Left renal pelvis (tissue), 4 donors: ENCODE results near the gene PPP1R11. TPM values are rescaled to one million over a fixed set of nuclear protein-coding genes. Genes with fewer than 3 reads are reported as not detected.

Source experiments
- polyA plus RNA-seq, 4 donors: library from polyadenylated mRNA; unstranded; fragments of 120-200 nt; gene quantifications; one replicate each; pipeline ENCODE4 v1.2.1, GENCODE V29; 2013; ENCODE audit not compliant: insufficient read length in 4 of 4

Gene PPP1R11
- polyA plus RNA-seq, 4 donors, result 56.7 to 74.2 (median 64.7) TPM

Other genes starting within 250 kb of the PPP1R11 start
- 10 to 100 TPM in 1 of 4 donors, 1 to 10 TPM in 2, under 1 TPM in 1; 0.57 to 10.5 (median 4.4) TPM for gene HLA-G, start 239.4 kb upstream of the PPP1R11 start, polyA plus RNA-seq
- 100 to 1,000 TPM; 116 to 202 (median 172) TPM for gene HLA-A, start 124.7 kb upstream of the PPP1R11 start, polyA plus RNA-seq
- 10 to 100 TPM; 36.7 to 41.9 (median 37.7) TPM for gene POLR1H, start 5.9 kb upstream of the PPP1R11 start, polyA plus RNA-seq
- gene RNF39, start 8.6 kb downstream of the PPP1R11 start, polyA plus RNA-seq, result 1 to 10 TPM in 3 of 4 donors, under 1 TPM in 1; 0.97 to 1.5 (median 1.3) TPM
- not detected for gene TRIM31, start 45.9 kb downstream of the PPP1R11 start, polyA plus RNA-seq
- not detected for gene TRIM40, start 68.9 kb downstream of the PPP1R11 start, polyA plus RNA-seq
- gene TRIM10, start 94.0 kb downstream of the PPP1R11 start, polyA plus RNA-seq, result 1 to 10 TPM in 1 of 4 donors, under 1 TPM in 3; 0.45 to 2.6 (median 0.48) TPM
- under 1 TPM in 1 of 4 donors, not detected in 3; 0.14 TPM for gene TRIM15, start 96.3 kb downstream of the PPP1R11 start, polyA plus RNA-seq
- 10 to 100 TPM; 28.8 to 39.3 (median 36.9) TPM for gene TRIM26, start 146.2 kb downstream of the PPP1R11 start, polyA plus RNA-seq